Measurements from ENCODE around the gene HMGB2.

HMGB2 gene

GRCh38 chr4:173284463-173284862 lies 49.7 kb downstream of the HMGB2 start:
- DNase-seq: no peak

GRCh38 chr4:173282626-173283025 lies 51.5 kb downstream of the HMGB2 start:
- no peak for DNase-seq

DNA sequence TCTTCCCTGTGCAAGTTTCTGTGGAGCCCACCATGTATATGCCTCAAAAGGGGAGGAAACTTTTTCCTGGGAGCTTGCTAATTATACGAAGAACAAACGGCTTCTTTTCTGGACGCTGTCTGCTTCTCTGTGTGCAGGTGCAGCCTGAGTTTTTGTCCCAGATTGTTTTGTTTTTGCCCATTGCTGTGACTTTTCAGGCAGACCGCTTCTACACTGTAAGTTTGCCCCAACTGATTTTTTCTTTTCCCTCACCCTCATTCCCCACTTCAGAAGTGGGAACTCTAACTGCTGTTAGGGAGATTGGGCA lies 51.9 kb downstream of the HMGB2 start:
- no peak for DNase-seq

- no peak for DNase-seq
Observed at GRCh38 chr4:173281406-173282255, 52.5 kb downstream of the HMGB2 start.

All from NCI-H226 (cell line).